ENCODE results near the gene IHH. TPM values are rescaled to one million over a fixed set of nuclear protein-coding genes. Genes with fewer than 3 reads are reported as not detected.

Gene IHH
- total RNA-seq, 2 experiments from 2014 or later = not detected

- CTCF ChIA-PET = interaction anchor here (1.4 kb wide), 1 partner anchor 41 kb away, joined by 3 read pairs; no protein-coding TSS in a partner anchor
Observed at GRCh38 chr2:219020604-219021365, 39.9 kb downstream of the IHH start.

GRCh38 chr2:219019436-219019835, 41.3 kb downstream of the IHH start:
- POLR2A ChIA-PET = no interaction called here
- no peaks in the 10 kb centered on the region for H3K36me3 ChIP-seq (ENCODE audit: insufficient read depth, low read length)
- Mint-ChIP-seq H3K27me3 (peaks cover 23% of the 10 kb centered on the region), H3K9me3 (no peaks in the 10 kb centered on the region), H3K36me3 (ENCODE audit: low read depth) (no peaks in the 10 kb centered on the region), H3K4me3 (no peak overlapping the region), H3K27ac (no peak overlapping the region), H3K4me1 (ENCODE audit: low read depth) (no peaks in the 10 kb centered on the region)
- no peak overlapping the region for H3K4me3 ChIP-seq (ENCODE audit: low read length)
- intact Hi-C loops (cut with DNase I, micrococcal nuclease) = no loop called here
- TF ChIP-seq CTCF (IDR thresholded peaks at IDR 0.05) = no peak
- DNase-seq (no peak), ATAC-seq (ENCODE audit: poor library complexity) (no peak)
- H3K27me3 ChIP-seq (ENCODE audit: control insufficient read depth in 1 of 2, insufficient read depth in 2 of 2, low read length in 2 of 2) = peaks cover 0 to 2% of the 10 kb centered on the region in 2 experiments
- H3K27ac ChIP-seq (ENCODE audit: low read depth in 1 of 2, low read length in 2 of 2) = no peak overlapping the region
- H3K4me1 ChIP-seq (ENCODE audit: insufficient read depth, low read length) = no peaks in the 10 kb centered on the region
- CTCF ChIA-PET = no interaction called here
- no peaks in the 10 kb centered on the region for H3K9me3 ChIP-seq (ENCODE audit: control insufficient read depth in 1 of 2, insufficient read depth in 1 of 2, low read length in 2 of 2)

More at GRCh38 chr2:219020604-219021365, 39.9 kb downstream of the IHH start:
- no peaks in the 10 kb centered on the region for H3K9me3 Mint-ChIP-seq
- no peaks in the 10 kb centered on the region for H3K27me3 ChIP-seq (ENCODE audit: control insufficient read depth in 1 of 2, insufficient read depth in 2 of 2, low read length in 2 of 2)
- no peak overlapping the region for H3K27ac Mint-ChIP-seq
- TF ChIP-seq CTCF (IDR thresholded peaks at IDR 0.05) = no peak
- DNase-seq (no peak), ATAC-seq (ENCODE audit: poor library complexity) (no peak)
- H3K36me3 ChIP-seq (ENCODE audit: insufficient read depth, low read length) = no peaks in the 10 kb centered on the region
- H3K27ac ChIP-seq (ENCODE audit: low read depth in 1 of 2, low read length in 2 of 2) = no peak overlapping the region
- H3K9me3 ChIP-seq (ENCODE audit: control insufficient read depth in 1 of 2, insufficient read depth in 1 of 2, low read length in 2 of 2) = no peaks in the 10 kb centered on the region
- H3K36me3 Mint-ChIP-seq (ENCODE audit: low read depth) = no peaks in the 10 kb centered on the region
- intact Hi-C loops (cut with DNase I, micrococcal nuclease) = no loop called here
- H3K4me1 Mint-ChIP-seq (ENCODE audit: low read depth) = no peaks in the 10 kb centered on the region
- no peaks in the 10 kb centered on the region for H3K4me1 ChIP-seq (ENCODE audit: insufficient read depth, low read length)
- no peak overlapping the region for H3K4me3 Mint-ChIP-seq
- H3K27me3 Mint-ChIP-seq = peaks cover 27% of the 10 kb centered on the region
- H3K4me3 ChIP-seq (ENCODE audit: low read length) = no peak overlapping the region
- POLR2A ChIA-PET = no interaction called here

- Mint-ChIP-seq H3K27me3 (peaks cover 23% of the 10 kb centered on the region), H3K27ac (no peak overlapping the region), H3K9me3 (no peaks in the 10 kb centered on the region), H3K36me3 (ENCODE audit: low read depth) (no peaks in the 10 kb centered on the region), H3K4me1 (ENCODE audit: low read depth) (no peaks in the 10 kb centered on the region), H3K4me3 (no peak overlapping the region)
- POLR2A ChIA-PET = no interaction called here
- peaks cover 0 to 2% of the 10 kb centered on the region in 2 experiments for H3K27me3 ChIP-seq (ENCODE audit: control insufficient read depth in 1 of 2, insufficient read depth in 2 of 2, low read length in 2 of 2)
- no peak overlapping the region for H3K4me3 ChIP-seq (ENCODE audit: low read length)
- no peak overlapping the region for H3K27ac ChIP-seq (ENCODE audit: low read depth in 1 of 2, low read length in 2 of 2)
- no peak for ATAC-seq (ENCODE audit: poor library complexity)
- CTCF ChIA-PET = no interaction called here
- no peaks in the 10 kb centered on the region for H3K9me3 ChIP-seq (ENCODE audit: control insufficient read depth in 1 of 2, insufficient read depth in 1 of 2, low read length in 2 of 2)
- H3K36me3 ChIP-seq (ENCODE audit: insufficient read depth, low read length) = no peaks in the 10 kb centered on the region
- H3K4me1 ChIP-seq (ENCODE audit: insufficient read depth, low read length) = no peaks in the 10 kb centered on the region
- DNase-seq = no peak
- TF ChIP-seq CTCF (IDR thresholded peaks at IDR 0.05) = no peak
- intact Hi-C loops (cut with DNase I, micrococcal nuclease) = no loop called here
Observed at GRCh38 chr2:219018726-219019125, 42.0 kb downstream of the IHH start.
